IMR-90 (cell line): ENCODE results near the gene KCTD3. TPM values are rescaled to one million over a fixed set of nuclear protein-coding genes. Genes with fewer than 3 reads are reported as not detected.

Experiments
- ATAC-seq: fragments of 200-7000 bp; cut with Tn5 transposase; 2 replicates; pipeline ENCODE4 v1.9.1; 2020; ENCODE audit warnings: low read depth, mild to moderate bottlenecking, moderate library complexity
- BruUV-seq: library from RNA; stranded (reverse); fragments of 400-500 nt; replicated peaks from 2 replicates; lab custom pipeline; 2021; lab: Mats Ljungman, UMichigan
- CTCF ChIA-PET: fragments of 300-600 bp; formaldehyde crosslinking; extraction: SDS; loops from one replicate; lab custom pipeline; 2021; ENCODE audit warnings: antibody characterized with exemption; lab: Yijun Ruan, JAX
- POLR2A ChIA-PET: fragments of 300-600 bp; sonication (Branson Sonifier 250); formaldehyde crosslinking; loops from one replicate; lab custom pipeline; 2022; ENCODE audit warnings: antibody characterized with exemption; ENCODE audit not compliant: unreplicated experiment; lab: Charles Lee
- DNase-seq: peaks from one replicate; pipeline ENCODE4 v3.0.0; 2013
- H2AFZ ChIP-seq: replicated peaks from 2 replicates; pipeline ENCODE3; 2013; ENCODE audit warnings: low read length, mild to moderate bottlenecking; ENCODE audit not compliant: poor library complexity
- H2AK5ac ChIP-seq: 2 replicates; pipeline ENCODE4 v1.6.1; 2013; ENCODE audit warnings: low read depth, low read length, inconsistent platforms
- H2AK9ac ChIP-seq: replicated peaks from 2 replicates; pipeline ENCODE3; 2013; ENCODE audit warnings: mild to moderate bottlenecking, low read depth, low read length, moderate library complexity; ENCODE audit not compliant: poor library complexity
- H2BK120ac ChIP-seq: 2 replicates; pipeline ENCODE4 v1.6.1; 2013; ENCODE audit warnings: low read depth, low read length, inconsistent platforms
- H2BK15ac ChIP-seq: 3 replicates; pipeline ENCODE4 v1.6.1; 2013; ENCODE audit warnings: low read depth, low read length, inconsistent platforms
- H2BK20ac ChIP-seq: 2 replicates; pipeline ENCODE4 v1.6.1; 2013; ENCODE audit warnings: low read depth, mild to moderate bottlenecking, inconsistent platforms, low read length, moderate library complexity
- H2BK5ac ChIP-seq: 2 replicates; pipeline ENCODE4 v1.6.1; 2013; ENCODE audit warnings: mild to moderate bottlenecking, low read depth, low read length, inconsistent platforms; ENCODE audit not compliant: poor library complexity, severe bottlenecking
- H3K14ac ChIP-seq: replicated peaks from 2 replicates; pipeline ENCODE4 v1.6.1; 2013; ENCODE audit warnings: low read depth, low read length, inconsistent platforms
- H3K18ac ChIP-seq: 2 replicates; pipeline ENCODE4 v1.6.1; 2013; ENCODE audit warnings: low read depth, low read length, control low read depth
- H3K23ac ChIP-seq: 2 replicates; pipeline ENCODE4 v1.6.1; 2013; ENCODE audit warnings: low read depth, low read length, inconsistent platforms
- H3K27ac ChIP-seq: 2 replicates; pipeline ENCODE4 v1.5.1; 2013; ENCODE audit warnings: mild to moderate bottlenecking, control low read depth, low read length; ENCODE audit not compliant: insufficient read depth
- H3K27me3 ChIP-seq: 2 replicates; pipeline ENCODE4 v1.6.1; 2013; ENCODE audit warnings: low read length; ENCODE audit not compliant: control insufficient read depth, insufficient read depth
- H3K36me3 ChIP-seq: 2 replicates; pipeline ENCODE4 v1.6.1; 2013; ENCODE audit warnings: low read length, mixed read lengths; ENCODE audit not compliant: control insufficient read depth, insufficient read depth
- H3K4ac ChIP-seq: 2 replicates; pipeline ENCODE4 v1.6.1; 2013; ENCODE audit warnings: low read depth, low read length, inconsistent platforms
- H3K4me1 ChIP-seq: 2 replicates; pipeline ENCODE4 v1.6.1; 2013; ENCODE audit warnings: low read length, mixed read lengths; ENCODE audit not compliant: control insufficient read depth, insufficient read depth
- H3K4me2 ChIP-seq: 2 replicates; pipeline ENCODE4 v1.6.1; 2013; ENCODE audit warnings: low read depth, mild to moderate bottlenecking, control low read depth, low read length, moderate library complexity
- H3K4me3 ChIP-seq: 2 replicates; pipeline ENCODE4 v1.5.1; 2013; ENCODE audit warnings: low read depth, mild to moderate bottlenecking, control low read depth, low read length, moderate library complexity; ENCODE audit not compliant: insufficient read depth
- H3K56ac ChIP-seq: 2 replicates; pipeline ENCODE4 v1.6.1; 2013; ENCODE audit warnings: low read length, inconsistent platforms; ENCODE audit not compliant: insufficient read depth; ENCODE audit errors: extremely low read depth
- H3K79me1 ChIP-seq, 2 experiments: 2 replicates each; pipeline ENCODE4 v1.6.1; 2013; ENCODE audit warnings: low read length in 2 of 2, inconsistent platforms in 1 of 2, low read depth in 1 of 2
- H3K9ac ChIP-seq: 2 replicates; pipeline ENCODE4 v1.6.1; 2013; ENCODE audit warnings: low read depth, low read length, control low read depth
- H3K9me1 ChIP-seq: 2 replicates; pipeline ENCODE4 v1.6.1; 2013; ENCODE audit warnings: low read length, inconsistent platforms; ENCODE audit not compliant: insufficient read depth
- H3K9me3 ChIP-seq: 2 replicates; pipeline ENCODE4 v1.6.1; 2013; ENCODE audit warnings: low read length; ENCODE audit not compliant: control insufficient read depth, insufficient read depth
- H4K20me1 ChIP-seq: 2 replicates; pipeline ENCODE4 v1.6.1; 2013; ENCODE audit warnings: low read length, inconsistent platforms; ENCODE audit not compliant: insufficient read depth
- H4K5ac ChIP-seq: 2 replicates; pipeline ENCODE4 v1.6.1; 2013; ENCODE audit warnings: mild to moderate bottlenecking, low read depth, low read length, control low read depth
- H4K8ac ChIP-seq, 2 experiments: 2 replicates each; pipeline ENCODE4 v1.6.1; 2013; ENCODE audit warnings: low read depth in 2 of 2, low read length in 2 of 2, control low read depth in 1 of 2, inconsistent platforms in 1 of 2
- H4K91ac ChIP-seq: 2 replicates; pipeline ENCODE4 v1.6.1; 2013; ENCODE audit warnings: low read depth, low read length, inconsistent platforms; ENCODE audit not compliant: insufficient read depth
- CHD1 ChIP-seq: IDR thresholded peaks from 2 replicates; pipeline ENCODE4 v1.6.1; 2012; ENCODE audit warnings: low read depth, low read length, improper control_type of control experiment
- CTCF ChIP-seq: conservative IDR thresholded peaks from 2 replicates; pipeline ENCODE4 v1.5.1; 2012; ENCODE audit warnings: mild to moderate bottlenecking, low read depth, low read length, improper control_type of control experiment
- FOS ChIP-seq: fragments of 150-350 bp; IDR thresholded peaks from 2 replicates; pipeline ENCODE4 v1.6.1; 2016; ENCODE audit warnings: low read depth, low read length
- NFE2L2 ChIP-seq: fragments of 150-350 bp; IDR thresholded peaks from 2 replicates; pipeline ENCODE4 v1.6.1; 2016; ENCODE audit warnings: low read depth, mild to moderate bottlenecking, low read length
- RAD21 ChIP-seq: IDR thresholded peaks from 2 replicates; pipeline ENCODE4 v1.6.1; 2012; ENCODE audit warnings: low read length, improper control_type of control experiment
- dilution Hi-C: fragments of 300-500 bp; cut with HindIII; formaldehyde crosslinking; loops from one replicate; pipeline ENCODE4 v1.14.3; 2018; ENCODE audit warnings: low sequenced_read_pairs; ENCODE audit not compliant: unreplicated experiment
- in situ Hi-C: fragments of 300-500 bp; cut with MboI; formaldehyde crosslinking; loops from 3 replicates; pipeline ENCODE4 v1.14.3; 2019; ENCODE audit warnings: low sequenced_read_pairs, inconsistent platforms, mixed read lengths
- intact Hi-C: fragments of 100-400 bp; cut with micrococcal nuclease; formaldehyde crosslinking; loops from 2 replicates; pipeline ENCODE4 v1.10.0; 2022
- polyA plus RNA-seq, 3 experiments: library from polyadenylated mRNA; depleted of rRNA; stranded (reverse); fragments of >200 nt; gene quantifications; 2 replicates each; pipeline ENCODE4 v1.2.3, GENCODE V29; 2012; ENCODE audit warnings: low replicate concordance in 1 of 3
- total RNA-seq: library from RNA; depleted of rRNA; stranded (reverse); fragments of >200 nt; gene quantifications from 2 replicates; pipeline ENCODE4 v1.2.3, GENCODE V29; 2012

KCTD3 gene
- total and polyA plus RNA-seq, 2 of the 4 experiments (the other 2 are of a cell fraction) = 43.6 to 49.5 TPM

DNA sequence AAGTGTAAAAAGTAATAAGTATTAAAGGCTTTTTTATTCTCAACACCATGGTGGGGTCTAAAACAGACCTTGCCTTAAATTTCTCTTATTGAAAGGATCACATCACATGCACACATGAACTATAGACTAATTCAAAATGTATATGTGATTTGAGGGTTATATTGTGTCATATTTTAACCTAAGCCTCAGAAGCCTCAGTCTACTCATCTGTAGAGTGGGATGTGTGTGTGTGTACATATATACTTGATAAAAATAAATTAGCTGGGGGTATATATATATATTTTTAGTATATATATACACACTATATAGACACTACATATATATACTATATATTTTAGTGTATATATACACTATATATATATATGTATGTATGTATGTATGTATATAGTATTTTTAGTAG is 58.8 kb downstream of the KCTD3 start:
- no TSS peak for BruUV-seq
- dilution Hi-C loops = no loop called here
- no peaks in the 10 kb centered on the region for H3K79me1 ChIP-seq
- no peak overlapping the region for H3K27ac ChIP-seq
- no peak overlapping the region for H3K4me2 ChIP-seq
- H2BK15ac ChIP-seq = no peak overlapping the region
- no peak overlapping the region for H2BK5ac ChIP-seq
- DNase-seq = no peak
- H2AFZ ChIP-seq = no peak overlapping the region
- no peak overlapping the region for H4K91ac ChIP-seq
- intact Hi-C loops = no loop called here
- no peak overlapping the region for H2AK5ac ChIP-seq
- H3K9me1 ChIP-seq = peaks cover 3% of the 10 kb centered on the region
- peaks cover 9% of the 10 kb centered on the region for H3K4me1 ChIP-seq
- no peak overlapping the region for H3K14ac ChIP-seq
- H4K8ac ChIP-seq = no peak overlapping the region
- H4K20me1 ChIP-seq = no peaks in the 10 kb centered on the region
- no peak overlapping the region for H3K4ac ChIP-seq
- no peak overlapping the region for H2BK120ac ChIP-seq
- H3K9ac ChIP-seq = no peak overlapping the region
- no peaks in the 10 kb centered on the region for H3K9me3 ChIP-seq
- CTCF ChIA-PET = no interaction called here
- in situ Hi-C loops = no loop called here
- no peak for ATAC-seq
- POLR2A ChIA-PET = no interaction called here
- H3K23ac ChIP-seq = no peak overlapping the region
- no peak overlapping the region for H3K56ac ChIP-seq
- no peak overlapping the region for H2AK9ac ChIP-seq
- H3K27me3 ChIP-seq = no peaks in the 10 kb centered on the region
- no peak overlapping the region for H3K18ac ChIP-seq
- no peak overlapping the region for H4K5ac ChIP-seq
- peaks cover 2% of the 10 kb centered on the region; the same call in 1 of the 2 replicates for H3K36me3 ChIP-seq
- no peak overlapping the region for H3K4me3 ChIP-seq
- TF ChIP-seq FOS (no peak), CTCF (no peak), RAD21 (no peak), NFE2L2 (no peak), CHD1 (no peak)
- H2BK20ac ChIP-seq = no peak overlapping the region
